HG02884 (cell line): ENCODE measurements around the gene MAG.

Source experiments
- ATAC-seq: cut with Tn5 transposase; IDR thresholded peaks from one replicate; pipeline ENCODE4 v1.9.1; 2021; ENCODE audit warnings: mild to moderate bottlenecking, moderate library complexity; ENCODE audit not compliant: unreplicated experiment

MAG gene

DNA sequence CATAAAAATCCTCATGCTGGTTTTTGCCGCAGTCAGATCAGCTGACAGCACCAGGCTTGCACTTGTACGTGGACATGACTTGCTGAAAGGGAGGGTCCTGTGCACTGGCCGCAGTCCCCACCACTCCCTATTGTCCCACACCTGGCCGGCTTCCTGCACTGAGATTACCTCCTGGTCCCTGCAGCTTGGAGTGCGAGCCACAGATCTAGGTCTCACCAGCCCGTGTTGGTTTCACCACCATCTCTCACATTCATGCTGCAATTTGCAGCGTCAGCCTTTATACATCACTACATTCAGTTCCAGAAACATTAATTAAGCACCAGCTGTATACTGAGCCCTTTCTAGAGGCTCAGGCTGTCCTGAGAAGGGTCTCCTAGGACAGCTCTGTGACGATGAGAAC, 22.1 kb downstream of the MAG start:
- no peak for ATAC-seq

- ATAC-seq, result no peak
Observed at GRCh38 chr19:35314858-35315470, 23.0 kb downstream of the MAG start.

GRCh38 chr19:35315883-35316282, 23.9 kb downstream of the MAG start:
- no peak for ATAC-seq

DNA sequence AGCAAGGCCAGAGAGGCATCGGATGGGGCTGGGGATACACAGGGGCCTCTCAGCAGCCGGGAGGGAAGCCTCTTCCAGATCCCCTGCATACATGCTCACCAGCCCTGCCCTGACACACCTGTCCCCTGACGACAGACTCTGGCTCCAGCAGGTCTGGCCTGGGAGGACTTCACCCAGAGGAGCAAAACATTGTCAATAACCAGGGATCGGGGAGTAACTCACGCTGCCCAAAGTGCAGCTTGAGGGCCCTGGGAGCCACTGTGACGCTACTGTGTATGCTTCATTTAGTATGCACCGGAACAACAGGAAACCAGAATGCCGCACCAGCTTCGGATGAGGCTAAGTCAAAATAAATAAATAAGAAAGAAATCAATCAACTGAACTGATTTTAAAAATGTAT, 24.6 kb downstream of the MAG start:
- ATAC-seq, result no peak

GRCh38 chr19:35317464-35318043, 25.6 kb downstream of the MAG start:
- ATAC-seq, result no peak

DNA sequence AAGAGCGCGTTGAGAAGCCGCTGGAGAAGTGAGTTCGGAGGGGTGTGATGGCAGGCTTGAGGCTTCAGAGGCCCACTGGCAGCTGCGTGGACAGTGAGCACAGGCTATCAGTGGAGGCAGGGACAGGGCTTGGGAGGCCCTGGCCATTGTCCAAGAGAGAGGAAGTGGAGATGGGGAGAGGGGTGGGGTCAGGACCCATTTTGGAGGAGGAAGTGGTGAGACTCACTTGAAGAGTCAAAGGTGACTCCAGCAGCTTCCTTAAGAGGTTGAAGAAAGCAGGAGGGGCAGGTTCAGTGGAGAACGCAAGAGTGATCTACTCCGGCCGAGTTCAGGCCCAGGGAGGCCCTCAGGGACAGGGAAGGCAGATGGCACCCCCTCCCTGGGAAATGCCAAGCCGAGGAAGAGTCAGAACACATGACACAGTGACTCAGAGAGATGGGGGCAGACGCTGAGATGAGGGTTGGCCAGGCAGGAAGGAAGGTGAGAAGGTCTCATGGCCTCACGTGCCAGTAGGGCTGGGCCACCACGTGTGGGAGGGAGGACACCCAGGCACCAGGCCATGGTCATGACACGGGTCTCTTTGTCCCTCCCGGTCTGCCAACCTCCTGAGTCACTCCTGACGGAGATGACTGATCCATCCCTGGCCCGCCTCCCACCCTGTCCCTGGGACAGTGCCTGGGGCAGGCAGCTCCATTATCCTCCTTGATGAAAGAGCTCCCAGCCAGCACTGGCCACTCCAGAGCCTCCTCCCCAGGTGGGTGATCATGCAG, 26.9 kb downstream of the MAG start:
- no peak for ATAC-seq

- no peak for ATAC-seq
Observed at GRCh38 chr19:35320065-35320713, 28.2 kb downstream of the MAG start.

GRCh38 chr19:35321291-35321690, 29.3 kb downstream of the MAG start:
- ATAC-seq, result no peak

DNA sequence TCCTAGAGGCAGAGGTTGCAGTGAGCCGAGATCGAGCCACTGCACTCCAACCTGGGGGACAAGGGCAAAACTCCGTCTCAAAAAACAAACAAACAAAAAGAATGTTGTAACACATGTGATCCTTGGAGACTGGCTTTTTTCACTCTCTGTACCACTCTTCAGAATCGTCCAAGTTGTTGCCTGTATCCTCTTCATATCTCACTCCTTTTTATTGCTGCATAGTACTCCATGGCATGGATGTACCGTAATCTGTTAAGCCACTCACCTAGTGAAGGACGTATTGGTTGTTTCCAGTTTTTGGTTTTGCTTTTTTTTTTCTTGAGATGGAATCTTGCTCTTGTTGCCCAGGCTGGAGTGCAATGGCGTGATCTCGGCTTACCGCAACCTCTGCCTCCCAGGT, 30.1 kb downstream of the MAG start:
- no peak for ATAC-seq

- no peak for ATAC-seq
Observed at GRCh38 chr19:35327642-35328041, 35.7 kb downstream of the MAG start.

DNA sequence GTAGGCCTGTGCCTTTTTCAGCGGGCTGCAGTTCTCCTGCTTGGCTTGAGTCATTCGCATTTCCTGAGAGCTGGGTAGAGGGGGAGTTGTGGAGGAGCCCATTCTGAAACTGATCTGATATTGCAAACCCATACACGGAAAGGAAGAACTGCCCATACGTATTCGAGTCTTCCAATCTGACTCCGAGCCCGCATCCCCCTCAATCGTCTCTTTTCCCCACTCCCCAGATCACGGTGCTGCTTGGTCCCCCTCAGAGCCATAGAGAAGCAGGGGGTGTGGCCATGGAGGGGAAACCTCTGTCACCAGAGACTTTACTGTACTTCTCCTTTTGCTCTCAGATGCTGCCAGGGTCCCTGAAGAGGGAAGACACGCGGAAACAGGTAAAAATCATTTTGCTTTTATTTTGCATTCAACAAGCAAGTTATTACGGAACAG, 36.9 kb downstream of the MAG start, which contains the start of gene CD22:
Gene CD22, plus strand, starts transcription at position 337 of the 435 bp plus-strand sequence. CDS start 2,854 bp downstream, outside the sequence.
- no peak for ATAC-seq

- ATAC-seq, result no peak
Observed at GRCh38 chr19:35329323-35329722, 37.4 kb downstream of the MAG start.

DNA sequence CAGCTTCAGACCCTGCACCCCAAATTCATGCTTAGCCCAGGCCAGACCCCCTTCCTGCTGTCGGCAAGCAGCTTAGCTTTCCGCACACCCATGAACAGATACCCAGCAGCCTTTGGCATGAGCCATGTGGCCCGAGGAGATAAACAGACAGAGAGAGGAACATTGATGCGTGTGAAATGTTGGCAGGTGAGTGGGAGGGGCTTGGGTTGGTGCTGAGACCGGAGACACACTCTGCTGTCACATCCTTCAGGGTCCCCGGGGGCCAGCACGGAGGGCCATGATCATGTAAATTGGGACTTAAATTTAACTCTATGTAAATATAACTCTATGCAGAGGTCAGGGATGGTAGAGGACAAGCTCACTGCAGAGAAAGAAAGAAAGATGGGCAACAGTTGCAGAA, 38.5 kb downstream of the MAG start:
- peak; percentile 45 for ATAC-seq

DNA sequence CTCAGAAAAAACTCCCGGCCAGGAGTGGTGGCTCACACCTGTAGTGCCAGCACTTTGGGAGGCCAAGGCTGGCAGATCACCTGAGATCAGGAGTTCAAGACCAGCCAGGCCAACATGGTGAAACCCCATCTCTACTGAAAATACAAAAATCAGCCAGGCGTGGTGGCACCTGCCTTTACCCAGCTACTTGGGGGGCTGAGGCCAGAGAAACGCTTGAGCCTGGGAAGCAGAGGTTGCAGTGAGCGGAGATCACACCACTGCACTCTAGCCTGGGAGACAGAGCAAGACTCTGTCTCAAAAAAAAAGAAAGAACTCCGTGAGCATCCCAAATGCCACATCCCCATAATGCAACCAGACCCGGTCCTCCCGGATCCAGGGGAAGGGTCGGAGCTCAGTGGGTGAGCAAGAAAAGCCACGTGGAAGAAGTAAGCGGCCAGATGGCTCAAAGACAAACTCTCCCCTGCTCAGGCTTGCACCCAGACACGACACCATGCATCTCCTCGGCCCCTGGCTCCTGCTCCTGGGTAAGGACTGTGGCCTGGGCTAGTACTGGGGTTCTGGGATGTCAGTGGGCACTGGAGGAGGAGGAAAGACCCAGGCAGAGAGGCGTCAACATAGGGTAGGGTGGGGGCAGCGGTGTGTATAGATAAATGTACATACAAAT, 39.7 kb downstream of the MAG start:
- no peak for ATAC-seq

- ATAC-seq, result no peak
Observed at GRCh38 chr19:35332817-35333216, 40.9 kb downstream of the MAG start.

- ATAC-seq, result no peak
Observed at GRCh38 chr19:35334144-35334753, 42.3 kb downstream of the MAG start.

GRCh38 chr19:35336166-35336955, 44.4 kb downstream of the MAG start:
- no peak for ATAC-seq

DNA sequence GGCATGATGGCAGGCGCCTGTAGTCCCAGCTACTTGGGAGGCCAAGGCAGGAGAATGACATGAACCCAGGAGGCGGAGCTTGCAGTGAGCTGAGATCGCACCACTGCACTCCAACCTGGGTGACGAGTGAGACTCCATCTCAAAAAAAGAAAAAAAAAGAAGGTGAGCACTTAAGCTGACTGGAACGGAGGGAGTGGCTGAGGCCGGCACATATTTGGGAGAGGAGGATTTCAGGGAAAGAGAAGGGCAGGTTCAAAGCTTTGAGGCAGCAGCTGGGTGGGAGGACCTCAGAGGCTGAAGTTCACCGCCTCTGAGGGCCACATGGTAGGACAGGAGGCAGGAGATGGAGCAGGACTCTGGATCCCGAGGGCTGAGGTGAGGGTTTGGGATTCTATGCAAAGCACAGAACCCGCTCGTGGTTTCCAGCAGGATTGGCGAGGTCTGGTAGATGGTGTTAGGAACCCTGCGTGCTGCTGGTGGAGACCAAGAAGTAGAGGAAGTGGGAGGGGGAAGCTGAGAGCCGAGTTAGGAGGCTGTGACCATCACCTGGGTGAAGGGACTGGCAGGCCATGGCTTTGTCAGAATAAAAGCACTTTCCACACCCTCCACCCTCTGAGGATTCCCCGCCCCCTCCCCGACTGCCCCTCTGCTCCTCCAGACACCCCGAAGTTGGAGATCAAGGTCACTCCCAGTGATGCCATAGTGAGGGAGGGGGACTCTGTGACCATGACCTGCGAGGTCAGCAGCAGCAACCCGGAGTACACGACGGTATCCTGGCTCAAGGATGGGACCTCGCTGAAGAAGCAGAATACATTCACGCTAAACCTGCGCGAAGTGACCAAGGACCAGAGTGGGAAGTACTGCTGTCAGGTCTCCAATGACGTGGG, 45.4 kb downstream of the MAG start:
- no peak for ATAC-seq

- no peak for ATAC-seq
Observed at GRCh38 chr19:35337984-35338296, 46.0 kb downstream of the MAG start.
